HFFc6 (cell line): ENCODE results near the gene MVD. TPM values are rescaled to one million over a fixed set of nuclear protein-coding genes. Genes with fewer than 3 reads are reported as not detected.
"Not testable (repeated sequence)": the region's sequence is repeated elsewhere in the genome, so short reads cannot be mapped to it uniquely, and the experiment has no call there.

Experiments used
- DNase-seq: peaks from one replicate; pipeline ENCODE4 v3.0.0-alpha.2; 2018
- H3K27ac Mint-ChIP-seq: 2 replicates; pipeline ENCODE4 v1.8.0; 2020; ENCODE audit warnings: mild to moderate bottlenecking, mixed read lengths
- H3K27me3 Mint-ChIP-seq: 2 replicates; pipeline ENCODE4 v1.8.0; 2021; ENCODE audit warnings: mild to moderate bottlenecking, moderate library complexity, mixed read lengths; ENCODE audit not compliant: insufficient read depth
- H3K36me3 Mint-ChIP-seq: 2 replicates; pipeline ENCODE4 v1.8.0; 2021; ENCODE audit warnings: low read depth, mixed read lengths
- H3K4me1 Mint-ChIP-seq: 2 replicates; pipeline ENCODE4 v1.8.0; 2020; ENCODE audit warnings: low read depth, mixed read lengths
- H3K4me3 Mint-ChIP-seq: 2 replicates; pipeline ENCODE4 v1.8.0; 2020; ENCODE audit warnings: mild to moderate bottlenecking, moderate library complexity, mixed read lengths
- H3K9me3 Mint-ChIP-seq: 2 replicates; pipeline ENCODE4 v1.8.0; 2020; ENCODE audit warnings: mild to moderate bottlenecking, mixed read lengths
- CTCF ChIP-seq: fragments of 200-600 bp; sonication (generic); IDR thresholded peaks from 2 replicates; pipeline ENCODE4 v1.5.0; 2021; ENCODE audit warnings: antibody characterized with exemption, mild to moderate bottlenecking
- total RNA-seq, 6 experiments: library from RNA; stranded (reverse); fragmentation: NEBNext Ultra II Directional; extraction: Animal tissue kit (Norgen Biotek cat#: 25700); gene quantifications; 2 replicates in 1 of 6; 3 replicates in 5 of 6; pipeline ENCODE4 v1.2.3, GENCODE V29; 2021

The MVD gene
- total RNA-seq, 6 experiments from 2014 or later: 21.1 to 28.0 (median 24.0) TPM

- Mint-ChIP-seq H3K27ac (peak overlapping the region; percentile 14; the same call in 1 of the 2 replicates), H3K27me3 (no peaks in the 10 kb centered on the region; the same call in 1 of the 2 replicates), H3K36me3 (peaks cover 25% of the 10 kb centered on the region), H3K4me1 (peaks cover 13% of the 10 kb centered on the region), H3K4me3 (no peak overlapping the region), H3K9me3 (no peaks in the 10 kb centered on the region)
- TF ChIP-seq CTCF: 0 out of 2 replicates have a peak, but pooled peaks have one; percentile 14
- DNase-seq: no peak
Measured at GRCh38 chr16:88613293-88613692, 49.6 kb downstream of the MVD start.

- H3K27ac Mint-ChIP-seq: no peak overlapping the region
- H3K27me3 Mint-ChIP-seq: no peaks in the 10 kb centered on the region; the same call in 1 of the 2 replicates
- TF ChIP-seq CTCF: no peak
- peaks cover 13% of the 10 kb centered on the region for H3K4me1 Mint-ChIP-seq
- no peak for DNase-seq
- no peaks in the 10 kb centered on the region for H3K9me3 Mint-ChIP-seq
- no peak overlapping the region for H3K4me3 Mint-ChIP-seq
- H3K36me3 Mint-ChIP-seq: peaks cover 31% of the 10 kb centered on the region
Measured at GRCh38 chr16:88610909-88611812, 51.7 kb downstream of the MVD start.

- no peaks in the 10 kb centered on the region for H3K27me3 Mint-ChIP-seq
- no peaks in the 10 kb centered on the region for H3K9me3 Mint-ChIP-seq
- peaks cover 13% of the 10 kb centered on the region for H3K4me1 Mint-ChIP-seq
- no peak overlapping the region for H3K4me3 Mint-ChIP-seq
- no peak overlapping the region for H3K27ac Mint-ChIP-seq
- peaks cover 31% of the 10 kb centered on the region for H3K36me3 Mint-ChIP-seq
- peak; percentile 38 for TF ChIP-seq CTCF
- no peak for DNase-seq
Measured at GRCh38 chr16:88610080-88610479, 52.8 kb downstream of the MVD start.

GRCh38 chr16:88609426-88609825 is 53.5 kb downstream of the MVD start:
- not testable (repeated sequence) for DNase-seq

GRCh38 chr16:88608076-88608475 is 54.8 kb downstream of the MVD start:
- Mint-ChIP-seq H3K27me3 (no peaks in the 10 kb centered on the region), H3K36me3 (peaks cover 25% of the 10 kb centered on the region), H3K4me3 (no peak overlapping the region), H3K4me1 (no peaks in the 10 kb centered on the region), H3K27ac (no peak overlapping the region), H3K9me3 (no peaks in the 10 kb centered on the region)
- TF ChIP-seq CTCF: no peak
- no peak for DNase-seq

More at GRCh38 chr16:88609426-88609825, 53.5 kb downstream of the MVD start:
- not testable (repeated sequence) for H3K4me3 Mint-ChIP-seq, H3K27me3 Mint-ChIP-seq, H3K27ac Mint-ChIP-seq, H3K9me3 Mint-ChIP-seq
- H3K36me3 Mint-ChIP-seq: peaks cover 31% of the 10 kb centered on the region
- H3K4me1 Mint-ChIP-seq: peaks cover 11% of the 10 kb centered on the region

GRCh38 chr16:88606148-88606757 is 56.6 kb downstream of the MVD start:
- no peak overlapping the region for H3K4me3 Mint-ChIP-seq
- no peaks in the 10 kb centered on the region for H3K4me1 Mint-ChIP-seq
- H3K36me3 Mint-ChIP-seq: peaks cover 35% of the 10 kb centered on the region
- no peak for DNase-seq
- no peak overlapping the region for H3K27ac Mint-ChIP-seq
- no peak for TF ChIP-seq CTCF
- no peaks in the 10 kb centered on the region for H3K9me3 Mint-ChIP-seq
- H3K27me3 Mint-ChIP-seq: peaks cover 1% of the 10 kb centered on the region; the same call in 1 of the 2 replicates
